Adrenal gland (tissue), 5 donors: ENCODE data around the gene TAF1B.

ENCODE experiments used
- POLR2A ChIP-seq, 2 donors: fragments of 450-650 bp; IDR thresholded peaks; one replicate each; pipeline ENCODE4 v1.6.1; 2017; ENCODE audit warnings: antibody characterized with exemption in 2 of 2, mild to moderate bottlenecking in 2 of 2, moderate library complexity in 1 of 2
- TF ChIP-seq, protein P1 (sequence below), 6 experiments: fragments of 450-650 bp in 4 of 6; fragments of 200-600 bp in 2 of 6; sonication (generic) in 1 of 6; IDR thresholded peaks; 1 replicate in 5 of 6; 2 replicates in 1 of 6; pipeline versions ENCODE4 v1.5.1 to v1.8.0; 2016 to 2021; ENCODE audit warnings: antibody characterized with exemption in 6 of 6, mild to moderate bottlenecking in 2 of 6, moderate library complexity in 1 of 6
- donor health status: DM: no; HTN: no; CAD: no.

DNA sequence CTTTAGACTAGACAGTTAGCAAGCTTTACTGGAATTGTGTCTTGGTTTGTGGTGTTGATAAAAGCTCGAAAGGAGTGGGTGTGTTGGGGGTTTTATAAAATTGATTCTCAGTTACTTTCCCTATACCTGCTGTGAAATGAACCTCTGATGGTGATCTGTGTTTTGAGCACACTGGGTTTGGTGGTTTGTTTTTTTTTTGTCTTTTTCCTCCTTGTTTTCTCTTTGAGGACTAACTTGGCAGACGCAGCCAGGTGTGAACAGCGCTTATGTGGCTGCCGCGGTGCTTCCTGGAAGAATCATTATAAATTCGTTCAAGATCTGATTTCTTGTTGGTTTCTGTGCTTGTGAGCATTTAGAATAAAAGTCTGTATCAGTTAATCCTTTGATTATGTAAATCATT lies 136.7 kb downstream of the TAF1B start:
- TF ChIP-seq, protein P1, sequence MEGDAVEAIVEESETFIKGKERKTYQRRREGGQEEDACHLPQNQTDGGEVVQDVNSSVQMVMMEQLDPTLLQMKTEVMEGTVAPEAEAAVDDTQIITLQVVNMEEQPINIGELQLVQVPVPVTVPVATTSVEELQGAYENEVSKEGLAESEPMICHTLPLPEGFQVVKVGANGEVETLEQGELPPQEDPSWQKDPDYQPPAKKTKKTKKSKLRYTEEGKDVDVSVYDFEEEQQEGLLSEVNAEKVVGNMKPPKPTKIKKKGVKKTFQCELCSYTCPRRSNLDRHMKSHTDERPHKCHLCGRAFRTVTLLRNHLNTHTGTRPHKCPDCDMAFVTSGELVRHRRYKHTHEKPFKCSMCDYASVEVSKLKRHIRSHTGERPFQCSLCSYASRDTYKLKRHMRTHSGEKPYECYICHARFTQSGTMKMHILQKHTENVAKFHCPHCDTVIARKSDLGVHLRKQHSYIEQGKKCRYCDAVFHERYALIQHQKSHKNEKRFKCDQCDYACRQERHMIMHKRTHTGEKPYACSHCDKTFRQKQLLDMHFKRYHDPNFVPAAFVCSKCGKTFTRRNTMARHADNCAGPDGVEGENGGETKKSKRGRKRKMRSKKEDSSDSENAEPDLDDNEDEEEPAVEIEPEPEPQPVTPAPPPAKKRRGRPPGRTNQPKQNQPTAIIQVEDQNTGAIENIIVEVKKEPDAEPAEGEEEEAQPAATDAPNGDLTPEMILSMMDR (IDR thresholded peaks at IDR 0.05) = no peak
- no peak for TF ChIP-seq POLR2A (IDR thresholded peaks at IDR 0.05)
